Measurements from ENCODE around the gene ATP5MG.
"Not testable (repeated sequence)": the region's sequence is repeated elsewhere in the genome, so short reads cannot be mapped to it uniquely, and the experiment has no call there.

The ATP5MG gene, protein sequence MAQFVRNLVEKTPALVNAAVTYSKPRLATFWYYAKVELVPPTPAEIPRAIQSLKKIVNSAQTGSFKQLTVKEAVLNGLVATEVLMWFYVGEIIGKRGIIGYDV

GRCh38 chr11:118401151-118401879 is at the start of gene ATP5MG:
ATP5MG (plus strand) TSS chr11:118401606; CDS start chr11:118401666, 60 bp downstream.
- DNase-seq: peak; percentile 38 to 95 (median 90)

DNA sequence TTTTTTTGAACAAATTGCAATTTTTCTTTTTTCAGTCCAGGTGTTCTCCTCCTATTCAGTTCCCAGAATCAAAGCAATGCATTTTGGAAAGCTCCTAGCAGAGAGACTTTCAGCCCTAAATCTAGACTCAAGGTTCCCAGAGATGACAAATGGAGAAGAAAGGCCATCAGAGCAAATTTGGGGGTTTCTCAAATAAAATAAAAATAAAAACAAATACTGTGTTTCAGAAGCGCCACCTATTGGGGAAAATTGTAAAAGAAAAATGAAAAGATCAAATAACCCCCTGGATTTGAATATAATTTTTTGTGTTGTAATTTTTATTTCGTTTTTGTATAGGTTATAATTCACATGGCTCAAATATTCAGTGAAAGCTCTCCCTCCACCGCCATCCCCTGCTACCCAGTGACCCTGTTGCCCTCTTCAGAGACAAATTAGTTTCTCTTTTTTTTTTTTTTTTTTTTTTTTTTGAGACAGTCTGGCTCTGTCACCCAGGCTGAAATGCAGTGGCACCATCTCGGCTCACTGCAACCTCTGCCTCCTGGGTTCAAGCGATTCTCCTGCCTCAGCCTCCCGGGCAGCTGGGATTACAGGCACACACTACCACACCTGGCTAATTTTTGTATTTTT is 48.2 kb upstream of the ATP5MG start:
- DNase-seq: no peak

- no peak for DNase-seq
Measured at GRCh38 chr11:118358071-118358470, 43.3 kb upstream of the ATP5MG start.

DNA sequence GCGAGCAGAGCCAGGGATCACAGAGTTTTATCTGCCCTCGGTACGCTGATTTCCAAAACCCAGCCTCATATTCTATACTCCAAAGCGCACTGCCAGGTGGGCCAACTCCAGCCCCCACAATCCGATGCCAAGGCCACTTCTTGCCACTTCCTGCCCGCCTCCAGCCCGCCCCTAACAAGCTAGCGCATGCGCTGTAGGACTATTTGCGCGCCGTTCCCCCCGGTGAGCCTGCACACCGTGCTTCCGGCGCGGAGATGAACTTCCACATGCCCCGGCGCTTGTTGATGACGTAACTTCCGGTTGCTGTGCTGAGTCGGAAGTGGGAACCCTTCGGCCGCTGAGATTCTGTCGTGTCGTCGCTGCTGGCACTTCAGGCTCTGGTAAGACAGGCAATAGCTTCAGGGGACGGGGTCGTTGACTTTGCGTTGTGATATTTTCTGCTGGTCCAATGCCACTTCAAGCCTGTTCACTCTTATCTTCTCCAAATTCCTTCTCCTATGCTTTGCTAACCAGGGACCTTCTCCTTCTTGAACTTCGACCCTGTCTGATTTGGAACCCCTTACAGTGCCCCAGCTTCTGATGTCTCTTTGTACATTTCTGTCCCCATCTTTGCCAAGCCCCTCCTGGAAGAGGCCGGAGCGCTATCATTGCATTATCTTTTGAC is 42.0 kb upstream of the ATP5MG start, which contains the start of gene UBE4A:
TSS of gene UBE4A (plus strand) at position 306 of the 664 bp plus-strand sequence. CDS start 5,481 bp downstream, outside the sequence.
- peak; percentile 66 to 97 (median 88) for DNase-seq

- DNase-seq: peak in 1 of 14 donors; percentile 91
Measured at GRCh38 chr11:118364956-118365615, 36.3 kb upstream of the ATP5MG start.

GRCh38 chr11:118366287-118366686 is 35.1 kb upstream of the ATP5MG start:
- peak in 2 of 14 donors; percentile 0 to 95 for DNase-seq

DNA sequence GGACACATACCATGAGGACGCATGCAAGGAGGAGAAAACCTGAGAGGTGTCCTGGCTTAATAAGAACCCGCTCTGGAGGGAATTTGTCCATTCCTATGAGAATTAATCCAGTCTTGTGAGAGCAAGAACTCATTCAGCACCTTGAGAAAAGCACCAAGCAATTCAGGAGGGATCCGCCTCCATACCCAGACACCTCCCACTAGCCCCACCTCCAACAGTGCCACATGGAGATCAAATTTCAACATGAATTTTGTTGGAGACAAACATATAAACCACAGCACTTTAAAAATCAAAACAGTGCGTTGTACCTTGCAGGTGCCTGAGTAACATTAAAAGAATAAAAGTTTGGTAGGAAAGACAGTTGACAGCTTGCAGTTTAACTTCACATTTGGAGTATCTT is 30.6 kb upstream of the ATP5MG start:
- DNase-seq: no peak

GRCh38 chr11:118373263-118373662 is 28.1 kb upstream of the ATP5MG start:
- DNase-seq: no peak

DNA sequence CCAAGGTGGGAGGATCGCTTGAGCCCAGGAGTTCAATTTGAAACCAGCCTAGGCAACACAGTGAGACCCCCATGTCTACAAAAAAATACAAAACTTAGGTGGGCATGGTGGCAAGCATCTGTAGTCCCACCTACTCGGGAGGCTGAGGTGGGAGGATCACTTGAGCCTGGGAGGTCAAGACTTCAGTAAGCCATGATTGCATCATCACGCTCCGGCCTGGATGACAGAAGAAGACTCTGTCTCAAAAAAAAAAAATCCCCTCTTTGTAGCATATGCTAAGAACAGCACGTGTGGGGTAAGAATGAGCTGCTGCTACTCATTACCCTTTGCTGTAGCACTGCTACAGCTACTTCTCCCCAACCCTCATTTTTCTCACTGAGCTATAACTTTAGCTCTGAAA is 27.5 kb upstream of the ATP5MG start:
- DNase-seq: no peak

GRCh38 chr11:118374729-118375128 is 26.7 kb upstream of the ATP5MG start:
- DNase-seq: no peak

- DNase-seq: no peak
Measured at GRCh38 chr11:118375978-118376377, 25.4 kb upstream of the ATP5MG start.

DNA sequence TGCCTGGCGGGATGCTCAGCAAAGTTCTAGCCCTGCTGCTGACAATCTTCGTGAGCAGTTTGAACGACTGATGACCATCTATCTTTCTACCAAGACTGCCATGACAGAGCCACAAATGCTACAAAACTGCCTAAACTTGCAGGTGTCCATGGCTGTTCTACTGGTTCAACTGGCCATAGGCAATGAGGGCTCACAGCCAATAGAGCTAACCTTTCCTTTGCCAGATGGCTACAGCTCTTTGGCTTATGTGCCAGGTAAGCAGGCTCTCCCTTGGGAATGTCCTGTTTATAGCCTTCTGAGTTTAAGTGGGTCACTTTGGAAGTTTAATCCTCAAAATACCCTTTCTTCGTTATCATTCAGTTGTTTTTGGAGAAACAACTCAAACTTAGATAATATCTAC is 21.9 kb upstream of the ATP5MG start:
- DNase-seq: peak in 1 of 14 donors; percentile 88

- DNase-seq: no peak
Measured at GRCh38 chr11:118380571-118380970, 20.8 kb upstream of the ATP5MG start.

GRCh38 chr11:118382954-118383353 is 18.5 kb upstream of the ATP5MG start:
- no peak for DNase-seq

- DNase-seq: no peak
Measured at GRCh38 chr11:118383657-118384056, 17.7 kb upstream of the ATP5MG start.

GRCh38 chr11:118396097-118396501 is 5.3 kb upstream of the ATP5MG start:
- DNase-seq: no peak

DNA sequence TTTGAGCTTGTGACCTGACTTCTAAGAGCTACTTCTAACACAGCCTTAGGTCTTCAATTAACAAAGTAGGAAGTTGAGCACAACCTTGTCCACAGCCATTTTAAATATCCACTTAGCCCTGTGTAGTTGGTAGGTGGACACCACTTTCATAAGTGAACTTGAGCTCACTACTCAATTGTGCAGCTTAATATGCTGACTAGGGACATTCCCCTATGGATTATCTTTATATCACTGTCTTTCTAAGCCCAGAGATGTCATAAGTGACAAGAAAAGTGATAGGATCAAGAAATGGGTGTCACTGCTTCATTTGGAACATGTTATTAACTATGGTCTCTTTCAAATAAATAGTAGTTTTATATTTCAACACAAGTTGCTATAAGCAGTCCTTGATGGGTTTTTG is 4.0 kb upstream of the ATP5MG start:
- DNase-seq: no peak

GRCh38 chr11:118398791-118399559 is 2.4 kb upstream of the ATP5MG start:
- DNase-seq: no peak

DNA sequence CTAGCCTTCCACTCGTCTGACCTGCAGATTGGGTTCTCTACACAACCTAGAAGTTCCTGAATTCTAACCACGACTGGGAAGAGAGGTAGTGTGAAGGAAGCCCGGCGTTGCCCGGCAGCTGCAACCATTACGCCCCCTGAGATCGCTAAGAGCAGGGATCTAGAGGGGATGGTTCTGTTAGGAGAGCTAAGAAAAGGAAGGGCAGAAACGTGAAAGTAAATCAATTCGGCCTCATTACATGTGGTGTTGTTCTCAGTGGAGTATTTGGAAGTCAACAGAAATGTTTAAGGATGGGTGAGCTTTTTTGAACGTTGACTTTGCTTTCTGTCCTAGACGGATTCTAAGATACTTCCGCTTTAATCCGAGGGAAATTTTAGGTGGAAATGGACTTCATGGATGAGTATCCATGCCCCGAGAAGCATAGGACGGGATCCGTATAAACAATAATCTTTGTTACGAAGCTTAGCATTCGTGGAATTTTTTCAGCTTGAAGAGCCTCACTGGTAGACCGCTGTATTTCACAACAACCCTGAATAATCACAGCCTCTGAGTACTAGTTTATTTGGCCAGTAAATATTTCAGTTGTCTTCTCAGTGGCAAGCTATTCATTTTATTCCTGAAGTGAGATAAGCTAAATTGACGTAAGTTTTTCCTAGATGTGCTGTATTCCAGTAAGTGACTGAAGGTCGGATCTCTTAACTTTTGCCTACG is 629 bp downstream of the ATP5MG start:
- no peak for DNase-seq

DNA sequence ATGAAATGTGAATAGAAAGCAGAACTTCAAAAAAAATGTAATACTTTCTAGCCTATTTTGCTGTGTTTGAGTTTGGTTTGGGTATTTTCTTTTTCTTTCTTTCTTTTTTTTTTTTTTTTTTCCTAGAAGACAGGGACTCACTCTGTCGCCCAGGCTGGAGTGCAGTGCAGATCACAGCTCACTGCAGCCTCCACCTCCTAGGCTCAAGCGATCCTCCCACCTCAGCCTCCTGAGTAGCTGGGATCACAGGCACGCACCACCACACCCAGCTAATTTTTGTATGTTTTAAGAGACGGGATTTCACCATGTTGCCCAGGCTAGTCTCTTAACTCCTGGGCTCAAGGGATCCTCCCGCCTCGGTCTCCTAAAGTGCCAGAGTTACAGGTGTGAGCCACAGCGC is 1.2 kb downstream of the ATP5MG start:
- DNase-seq: not testable (repeated sequence)

DNA sequence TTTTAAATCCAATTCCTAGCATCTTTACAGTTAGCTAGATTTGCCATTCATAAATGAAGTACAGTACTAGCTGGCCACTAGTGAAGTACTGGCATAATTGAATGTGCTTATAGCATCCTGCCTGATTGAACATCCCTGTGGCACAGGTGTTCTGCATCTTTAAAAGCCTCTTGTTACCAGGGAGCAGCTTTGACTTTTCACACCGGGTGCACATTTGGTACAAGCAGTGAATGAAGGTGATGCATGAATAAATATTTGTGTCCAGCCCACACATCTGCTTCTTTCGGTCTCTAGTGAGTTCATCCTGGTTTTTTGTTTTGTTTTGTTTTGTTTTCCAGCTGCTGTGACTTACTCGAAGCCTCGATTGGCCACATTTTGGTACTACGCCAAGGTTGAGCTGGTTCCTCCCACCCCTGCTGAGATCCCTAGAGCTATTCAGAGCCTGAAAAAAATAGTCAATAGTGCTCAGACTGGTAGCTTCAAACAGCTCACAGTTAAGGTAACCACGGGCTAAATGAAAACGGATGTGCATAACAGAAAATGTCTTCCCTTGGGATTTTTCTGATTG is 5.3 kb downstream of the ATP5MG start:
- no peak for DNase-seq

Measured in C1 segment of cervical spinal cord (tissue), 14 donors.